PC-9 (cell line): Measurements from ENCODE around the gene CLDN7. TPM values are rescaled to one million over a fixed set of nuclear protein-coding genes. Genes with fewer than 3 reads are reported as not detected.
A peak's percentile ranks its signal among the peaks of the same experiment; 100 is the strongest.

ENCODE experiments used
- BruUV-seq: library from RNA; stranded (reverse); fragments of 400-500 nt; replicated peaks from 2 replicates; lab custom pipeline; 2021; lab: Mats Ljungman, UMichigan
- CTCF ChIA-PET: fragments of 300-600 bp; sonication (Branson Sonifier 250); formaldehyde crosslinking; loops from one replicate; lab custom pipeline; 2022; ENCODE audit warnings: antibody characterized with exemption; lab: Charles Lee
- POLR2A ChIA-PET: fragments of 300-600 bp; sonication (Branson Sonifier 250); formaldehyde crosslinking; loops from one replicate; lab custom pipeline; 2022; ENCODE audit warnings: antibody characterized with exemption; ENCODE audit not compliant: unreplicated experiment; lab: Charles Lee
- DNase-seq, 2 experiments: peaks; one replicate each; pipeline versions ENCODE4 v3.0.0 to v3.0.0-alpha.2; 2015 to 2022; ENCODE audit warnings: mixed read lengths in 1 of 2
- H2AFZ ChIP-seq: fragments of 200-600 bp; sonication (generic); 2 replicates; pipeline ENCODE4 v1.8.1; 2017; ENCODE audit warnings: antibody characterized with exemption
- H3F3A ChIP-seq: fragments of 200-600 bp; sonication (generic); 2 replicates; pipeline ENCODE4 v1.8.1; 2017; ENCODE audit warnings: antibody characterized with exemption, mild to moderate bottlenecking, low read depth; ENCODE audit not compliant: insufficient read depth
- H3K27ac ChIP-seq: fragments of 200-600 bp; sonication (generic); 2 replicates; pipeline ENCODE4 v1.6.1; 2016; ENCODE audit warnings: mixed run types
- H3K27me3 ChIP-seq: fragments of 200-600 bp; sonication (generic); 2 replicates; pipeline ENCODE4 v1.6.1; 2016; ENCODE audit warnings: low read depth, mixed run types; ENCODE audit not compliant: insufficient read depth
- H3K36me3 ChIP-seq: fragments of 200-600 bp; sonication (generic); 2 replicates; pipeline ENCODE4 v1.6.1; 2016; ENCODE audit warnings: low read depth, mixed run types
- H3K4me1 ChIP-seq: fragments of 200-600 bp; sonication (generic); replicated peaks from 2 replicates; pipeline ENCODE4 v1.6.1; 2016; ENCODE audit warnings: mixed run types; ENCODE audit not compliant: insufficient read depth
- H3K4me2 ChIP-seq: fragments of 200-600 bp; sonication (generic); 2 replicates; pipeline ENCODE4 v1.6.1; 2017; ENCODE audit warnings: mixed run types
- H3K4me3 ChIP-seq: fragments of 200-600 bp; sonication (generic); 2 replicates; pipeline ENCODE4 v1.6.1; 2016; ENCODE audit warnings: mixed run types
- H3K79me2 ChIP-seq: fragments of 200-600 bp; sonication (generic); 2 replicates; pipeline ENCODE4 v1.6.1; 2017; ENCODE audit warnings: low read depth, mixed run types
- H3K9me2 ChIP-seq: fragments of 200-600 bp; sonication (generic); 2 replicates; pipeline ENCODE4 v1.8.1; 2017; ENCODE audit warnings: mild to moderate bottlenecking; ENCODE audit not compliant: insufficient read depth
- H3K9me3 ChIP-seq: fragments of 200-600 bp; sonication (generic); 2 replicates; pipeline ENCODE4 v1.8.1; 2016; ENCODE audit warnings: low read depth; ENCODE audit not compliant: insufficient read depth
- H4K20me1 ChIP-seq: fragments of 200-600 bp; sonication (generic); 2 replicates; pipeline ENCODE4 v1.8.1; 2017; ENCODE audit not compliant: insufficient read depth
- CTCF ChIP-seq: fragments of 200-600 bp; sonication (generic); conservative IDR thresholded peaks from 2 replicates; pipeline ENCODE4 v1.6.1; 2017; ENCODE audit warnings: mixed run types, antibody characterized with exemption, mild to moderate bottlenecking, moderate library complexity
- EZH2 ChIP-seq: fragments of 200-600 bp; sonication (generic); IDR thresholded peaks from 2 replicates; pipeline ENCODE4 v1.8.0; 2017; ENCODE audit warnings: antibody characterized with exemption, low read depth
- intact Hi-C: fragments of 100-400 bp; cut with micrococcal nuclease; formaldehyde crosslinking; loops from one replicate; pipeline ENCODE4 v1.10.0; 2022; ENCODE audit not compliant: unreplicated experiment
- total RNA-seq: library from RNA; stranded (reverse); gene quantifications from 2 replicates; pipeline ENCODE4 v1.2.3, GENCODE V29; 2021

CLDN7 gene
- total RNA-seq, 1 experiment from 2014 or later: 390 TPM

GRCh38 chr17:7215136-7215638 is 47.1 kb downstream of the CLDN7 start:
- POLR2A ChIA-PET: interaction anchor here (0.5 to 0.7 kb wide), 2 partner anchors 9 to 188 kb away, joined by 4 to 5 read pairs; no protein-coding TSS in a partner anchor

GRCh38 chr17:7214300-7215135 is 47.8 kb downstream of the CLDN7 start:
- no peaks in the 10 kb centered on the region for H3K27me3 ChIP-seq
- no TSS peak for BruUV-seq
- peak; percentile 68 for TF ChIP-seq CTCF
- no peak for TF ChIP-seq EZH2

More at GRCh38 chr17:7215136-7215638, 47.1 kb downstream of the CLDN7 start:
- no peak overlapping the region for H3K27ac ChIP-seq
- CTCF ChIA-PET: no interaction called here
- no peaks in the 10 kb centered on the region for H3K9me2 ChIP-seq
- intact Hi-C loops: loop anchor here (1.0 to 2.0 kb wide), 2 partner anchors 46 to 168 kb away; no protein-coding TSS in a partner anchor
- 0 out of 2 replicates have a peak, but pooled peaks cover 3% of the 10 kb centered on the region for H3K79me2 ChIP-seq
- H3K9me3 ChIP-seq: no peaks in the 10 kb centered on the region
- H4K20me1 ChIP-seq: no peaks in the 10 kb centered on the region
- H3K27me3 ChIP-seq: no peaks in the 10 kb centered on the region
- peak overlapping the region; percentile 71 for H3K4me2 ChIP-seq
- H2AFZ ChIP-seq: no peak overlapping the region
- TF ChIP-seq EZH2 (no peak), CTCF (no peak; the same call in 1 of the 2 replicates)
- H3F3A ChIP-seq: peaks cover 36% of the 10 kb centered on the region
- no TSS peak for BruUV-seq
- H3K4me1 ChIP-seq: peaks cover 21% of the 10 kb centered on the region
- DNase-seq: no peak
- H3K36me3 ChIP-seq: no peaks in the 10 kb centered on the region
- no peak overlapping the region for H3K4me3 ChIP-seq

GRCh38 chr17:7213895-7214299 is 48.4 kb downstream of the CLDN7 start:
- DNase-seq: peak in 1 of 2 experiments; percentile 83
- H3K79me2 ChIP-seq: 0 out of 2 replicates have a peak, but pooled peaks cover 3% of the 10 kb centered on the region
- ChIA-PET CTCF (interaction anchor here (0.6 to 0.8 kb wide), 4 partner anchors 17 to 265 kb away, joined by 3 to 8 read pairs (median 4); no protein-coding TSS in a partner anchor), POLR2A (interaction anchor here (0.6 kb wide), 1 partner anchor 168 kb away, joined by 5 read pairs; no protein-coding TSS in a partner anchor)
- H3K4me2 ChIP-seq: peak overlapping the region; percentile 20; the same call in 1 of the 2 replicates
- H3K9me3 ChIP-seq: no peaks in the 10 kb centered on the region
- no peak overlapping the region for H3K27ac ChIP-seq
- H3K27me3 ChIP-seq: no peaks in the 10 kb centered on the region
- BruUV-seq: no TSS peak
- H3F3A ChIP-seq: peaks cover 23% of the 10 kb centered on the region; the same call in 1 of the 2 replicates
- no peaks in the 10 kb centered on the region for H3K36me3 ChIP-seq
- H3K9me2 ChIP-seq: no peaks in the 10 kb centered on the region
- no peaks in the 10 kb centered on the region for H4K20me1 ChIP-seq
- H2AFZ ChIP-seq: no peak overlapping the region
- H3K4me1 ChIP-seq: peaks cover 14% of the 10 kb centered on the region
- TF ChIP-seq CTCF (peak; percentile 55; the same call in 1 of the 2 replicates), EZH2 (no peak)
- H3K4me3 ChIP-seq: peak overlapping the region; percentile 52; the same call in 1 of the 2 replicates
- intact Hi-C loops: loop anchor here (1.0 to 2.0 kb wide), 2 partner anchors 25 to 167 kb away; partner anchors contain the start of gene PHF23

More at GRCh38 chr17:7214300-7215135, 47.8 kb downstream of the CLDN7 start:
- Histone ChIP-seq H2AFZ (peak overlapping the region; percentile 36), H3K9me2 (no peaks in the 10 kb centered on the region), H4K20me1 (no peaks in the 10 kb centered on the region), H3K9me3 (no peaks in the 10 kb centered on the region), H3F3A (peaks cover 29% of the 10 kb centered on the region), H3K79me2 (0 out of 2 replicates have a peak, but pooled peaks cover 3% of the 10 kb centered on the region), H3K27ac (no peak overlapping the region), H3K4me2 (peak overlapping the region; percentile 71), H3K4me3 (peak overlapping the region; percentile 52), H3K36me3 (no peaks in the 10 kb centered on the region), H3K4me1 (peaks cover 20% of the 10 kb centered on the region)
- intact Hi-C loops: loop anchor here (1.0 to 2.0 kb wide), 3 partner anchors 25 to 168 kb away; partner anchors contain the start of gene PHF23
- ChIA-PET POLR2A (interaction anchor here (0.5 to 0.7 kb wide), 3 partner anchors 169 to 344 kb away, joined by 3 to 5 read pairs (median 4); no protein-coding TSS in a partner anchor), CTCF (interaction anchor here (0.5 to 0.8 kb wide), 7 partner anchors 16 to 606 kb away, joined by 3 to 8 read pairs (median 4); no protein-coding TSS in a partner anchor)
- peak; percentile 90 to 100 for DNase-seq
